GM18873 (cell line): ENCODE results near the gene CD274.
"Not testable (repeated sequence)": the region's sequence is repeated elsewhere in the genome, so short reads cannot be mapped to it uniquely, and the experiment has no call there.

Source experiments
- ATAC-seq: cut with Tn5 transposase; IDR thresholded peaks from one replicate; pipeline ENCODE4 v1.9.1; 2021; ENCODE audit warnings: mild to moderate bottlenecking, moderate library complexity, moderate number of reproducible peaks; ENCODE audit not compliant: unreplicated experiment, low FRiP score

The CD274 gene

GRCh38 chr9:5493679-5494511 is 43.6 kb downstream of the CD274 start:
- ATAC-seq, result peak; percentile 86

GRCh38 chr9:5494765-5495164 is 44.4 kb downstream of the CD274 start:
- ATAC-seq, result not testable (repeated sequence)

DNA sequence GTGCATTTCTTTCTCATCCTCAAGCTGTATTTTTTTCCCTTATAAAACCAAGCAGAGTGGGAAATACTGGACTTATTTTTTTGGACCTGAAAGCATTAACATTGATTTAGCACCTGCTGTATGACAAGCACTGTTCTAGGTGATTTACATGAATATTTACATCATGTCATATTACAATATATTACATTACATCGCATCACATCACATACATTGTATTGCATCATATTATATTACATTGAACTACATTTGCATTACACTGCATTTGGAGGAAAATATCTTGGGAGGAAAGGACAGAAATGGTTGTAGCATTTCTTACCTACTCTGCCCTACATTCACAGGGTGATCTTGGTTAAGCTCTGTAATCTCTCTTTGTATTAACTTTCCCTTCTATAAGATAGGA is 48.8 kb downstream of the CD274 start:
- ATAC-seq, result no peak

DNA sequence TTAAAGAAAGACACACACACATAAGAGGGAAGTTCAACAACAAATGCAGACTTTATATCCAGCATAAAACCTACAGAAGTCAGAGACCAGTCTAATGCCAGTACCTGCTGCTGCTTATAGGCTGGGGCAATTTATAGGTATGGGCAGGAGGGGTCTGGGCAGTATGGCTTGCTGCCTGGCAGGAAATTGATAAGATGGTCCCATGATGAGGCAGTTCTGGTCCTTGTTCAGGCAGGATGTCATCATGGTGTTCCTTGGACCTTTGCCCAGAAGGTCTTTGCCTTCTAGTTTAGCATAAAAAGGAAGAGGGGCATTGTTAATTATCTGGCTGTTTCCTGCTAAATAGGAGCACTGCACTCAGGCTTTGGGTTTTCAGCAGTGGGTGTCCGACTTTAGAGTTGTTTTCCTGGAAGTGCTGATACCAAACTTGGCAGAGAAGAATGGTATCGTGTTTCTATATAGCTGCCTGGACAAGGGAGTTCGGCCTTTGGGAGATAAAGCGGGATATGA is 49.6 kb downstream of the CD274 start:
- no peak for ATAC-seq

DNA sequence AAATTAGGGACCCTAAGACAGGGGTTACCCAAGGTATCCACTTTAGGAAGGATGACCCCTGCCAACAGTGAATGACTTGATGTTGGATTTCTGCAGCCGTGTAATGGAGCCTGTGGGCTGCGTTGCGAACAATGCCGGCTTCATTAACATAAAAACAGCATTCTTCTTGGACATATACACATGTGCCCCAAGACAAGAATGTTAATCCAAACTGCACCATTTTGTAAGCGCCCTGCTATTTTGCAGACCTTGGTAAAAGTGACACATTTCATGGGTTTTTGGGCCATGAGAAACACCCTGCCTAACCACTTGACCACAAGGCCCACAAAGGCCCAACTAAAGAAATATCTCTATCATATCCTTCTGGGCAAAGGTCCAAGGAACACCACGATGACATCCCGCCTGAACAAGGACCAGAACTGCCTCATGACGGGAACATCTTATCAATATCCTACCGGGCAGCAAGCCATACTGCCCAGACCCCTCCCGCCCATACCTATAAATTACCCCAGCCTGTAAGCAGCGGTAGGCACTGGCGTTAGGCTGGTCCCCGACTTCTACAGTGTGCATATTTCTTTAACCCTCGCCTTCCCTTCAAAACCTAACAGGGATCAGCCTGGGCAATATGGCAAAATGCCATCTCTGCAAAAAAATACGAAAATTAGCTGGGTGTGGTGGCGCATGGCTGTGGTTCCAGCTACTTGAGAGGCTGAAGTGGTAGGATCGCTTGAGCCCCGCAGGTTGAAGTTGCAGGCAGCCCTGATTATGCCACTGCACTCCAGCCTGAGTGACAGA is 50.3 kb downstream of the CD274 start:
- no peak for ATAC-seq

DNA sequence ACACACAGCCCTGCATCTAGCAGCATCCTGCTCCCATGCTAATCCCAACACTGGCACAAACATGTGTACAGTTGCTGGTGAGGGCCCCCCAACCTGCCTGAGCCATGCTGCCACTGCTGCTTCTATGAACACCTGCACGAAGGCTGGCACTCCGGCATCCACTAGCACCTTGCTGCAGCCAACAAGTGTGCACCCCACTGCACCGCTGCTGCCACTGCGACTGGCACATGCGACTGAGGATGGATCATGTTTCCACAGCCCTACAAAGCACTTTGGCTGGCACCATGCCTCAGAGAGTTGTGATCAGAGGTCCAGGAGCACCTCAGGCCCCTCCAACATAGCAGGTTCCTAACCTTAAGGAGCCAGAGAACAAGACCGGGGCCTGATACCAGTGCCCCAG is 52.2 kb downstream of the CD274 start:
- ATAC-seq, result no peak

DNA sequence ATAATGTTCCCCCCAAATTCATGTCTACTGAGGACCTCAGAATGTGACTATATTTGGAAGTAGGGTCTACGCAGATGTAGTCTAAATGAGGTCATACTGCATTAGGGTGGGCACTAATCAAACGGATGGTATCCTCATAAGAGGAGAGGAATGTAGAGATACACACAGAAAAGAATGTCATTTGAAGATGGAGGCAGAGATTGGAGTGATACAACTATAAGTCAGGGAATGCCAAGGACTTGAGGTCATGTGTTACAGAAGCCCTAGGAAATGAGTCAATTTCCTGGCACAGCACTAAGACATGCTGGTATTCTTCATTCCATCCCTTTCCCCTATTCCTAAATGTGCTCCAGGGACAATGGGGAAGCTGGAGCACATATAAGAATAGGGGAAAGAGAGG is 59.2 kb downstream of the CD274 start:
- ATAC-seq, result no peak

DNA sequence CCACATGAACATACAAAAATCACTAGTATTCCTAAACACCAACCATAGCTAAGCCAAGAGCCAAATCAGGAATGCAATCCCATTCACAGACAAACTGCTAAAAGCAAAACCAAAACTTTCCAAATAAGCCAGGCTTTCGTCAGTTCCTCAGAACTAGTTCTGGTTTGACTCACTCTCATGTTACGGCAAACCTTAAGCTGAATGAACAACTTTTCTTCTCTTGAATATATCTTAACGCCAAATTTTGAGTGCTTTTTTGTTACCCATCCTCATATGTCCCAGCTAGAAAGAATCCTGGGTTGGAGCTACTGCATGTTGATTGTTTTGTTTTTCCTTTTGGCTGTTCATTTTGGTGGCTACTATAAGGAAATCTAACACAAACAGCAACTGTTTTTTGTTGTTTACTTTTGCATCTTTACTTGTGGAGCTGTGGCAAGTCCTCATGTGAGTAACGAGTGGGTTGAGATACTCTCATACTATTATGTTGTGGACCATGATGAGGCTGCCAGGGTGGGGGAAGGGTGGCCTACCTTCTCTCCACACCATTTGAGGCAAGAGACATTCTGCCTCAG is 60.1 kb downstream of the CD274 start, which contains the start of gene PDCD1LG2:
PDCD1LG2 (plus strand) TSS at position 172 of the 572 bp plus-strand sequence. CDS start 12,016 bp downstream, outside the sequence.
- ATAC-seq, result peak; percentile 63

- ATAC-seq, result no peak
Observed at GRCh38 chr9:5510989-5511388, 60.6 kb downstream of the CD274 start.

DNA sequence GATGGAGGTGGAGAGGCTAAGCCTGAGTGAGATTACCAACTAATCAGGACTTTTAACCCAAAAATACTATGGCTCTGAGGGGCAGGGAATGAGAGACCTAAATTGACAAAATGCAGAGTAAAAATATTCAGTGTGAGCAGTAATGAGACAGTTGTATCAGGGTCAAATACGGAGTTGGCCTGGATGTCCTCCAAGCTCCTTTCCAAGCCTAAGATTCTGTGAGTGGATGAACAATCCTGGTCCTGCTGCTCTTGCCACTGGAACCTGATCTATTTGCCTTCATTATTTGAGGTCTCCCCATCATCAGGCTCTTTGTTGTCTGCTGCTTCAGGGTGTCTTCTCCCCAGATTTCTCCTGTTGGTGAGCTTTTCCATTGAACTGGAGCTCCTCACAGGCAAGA is 61.1 kb downstream of the CD274 start:
- ATAC-seq, result no peak

DNA sequence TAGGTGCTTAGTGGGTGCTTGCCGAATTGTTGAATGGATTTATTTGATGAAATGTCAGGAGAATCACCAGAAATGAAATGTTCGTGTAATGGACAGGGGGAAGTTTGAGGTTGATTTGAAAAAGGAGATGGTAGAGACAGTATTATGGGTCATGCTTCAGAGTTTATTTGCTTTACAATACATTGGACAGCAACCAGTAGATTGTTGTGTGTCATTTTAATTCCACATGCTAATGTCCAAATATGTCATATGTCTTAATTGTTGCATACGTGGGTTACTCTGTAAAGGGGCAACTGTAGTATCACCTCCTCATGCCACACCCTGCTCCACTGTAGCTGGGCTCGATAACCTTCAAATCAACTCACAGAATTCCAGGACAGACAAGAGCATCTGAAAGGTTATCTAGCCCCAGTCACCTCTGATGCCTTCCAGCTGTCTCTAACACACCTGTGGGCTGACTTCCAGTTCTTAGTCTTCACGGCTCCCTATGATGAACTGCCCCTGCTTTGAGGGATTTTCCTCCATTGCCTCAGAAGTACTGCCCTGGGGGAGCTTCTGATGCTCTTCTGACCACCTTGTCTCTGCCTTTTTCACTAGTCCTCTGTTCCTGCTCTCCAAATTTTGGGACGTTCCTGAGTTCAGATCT is 61.7 kb downstream of the CD274 start:
- ATAC-seq, result no peak

GRCh38 chr9:5512658-5513452 is 62.5 kb downstream of the CD274 start:
- ATAC-seq, result no peak

DNA sequence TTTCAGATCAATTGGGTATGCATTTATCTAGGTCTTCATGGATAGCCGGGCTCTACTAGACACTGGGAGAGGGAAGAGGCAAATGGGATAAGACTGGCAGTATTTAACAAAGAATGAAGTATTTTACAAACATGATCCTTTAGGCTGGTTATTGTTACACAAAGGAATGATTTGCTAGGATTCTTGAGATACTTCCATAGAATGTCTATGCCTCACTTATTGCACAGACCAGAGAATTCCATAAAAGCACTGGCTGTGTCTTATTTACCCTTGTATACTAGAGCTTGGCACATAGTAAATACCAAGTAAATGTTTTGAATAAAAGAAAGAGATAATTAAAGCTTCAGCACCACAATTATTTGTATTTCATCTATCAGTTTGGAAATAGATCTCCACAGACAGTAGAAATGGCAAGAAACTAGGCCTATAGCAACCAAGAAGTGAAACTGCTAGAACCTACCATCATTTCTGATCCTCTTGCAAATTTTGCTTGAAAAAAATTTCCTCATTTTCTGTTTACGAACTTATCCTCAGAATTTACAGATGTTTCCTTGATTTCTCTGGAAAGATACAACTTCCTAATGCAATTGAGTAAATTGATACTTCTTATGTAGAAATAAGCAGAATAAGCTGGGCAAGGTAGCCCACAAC is 63.7 kb downstream of the CD274 start:
- no peak for ATAC-seq

GRCh38 chr9:5514617-5515260 is 64.4 kb downstream of the CD274 start:
- ATAC-seq, result no peak

DNA sequence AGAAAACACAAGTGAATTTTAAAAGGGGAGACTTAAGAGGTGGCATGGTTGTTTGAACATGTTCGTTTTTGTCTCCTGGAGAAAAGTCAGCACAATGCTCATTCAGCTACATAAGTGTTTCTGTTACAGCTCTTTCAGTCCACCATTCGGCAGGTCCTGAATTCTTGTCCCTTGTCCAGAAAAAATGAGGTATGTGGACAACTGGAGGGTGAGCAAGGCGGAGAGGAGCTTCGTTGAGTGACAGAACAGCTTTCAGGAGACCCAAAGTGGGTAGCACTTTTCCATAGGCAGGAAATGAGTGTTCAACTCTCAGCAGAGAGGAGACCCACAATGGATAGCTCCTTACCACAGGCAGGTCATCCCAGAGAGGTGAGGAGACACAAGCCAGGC is 64.9 kb downstream of the CD274 start:
- no peak for ATAC-seq

DNA sequence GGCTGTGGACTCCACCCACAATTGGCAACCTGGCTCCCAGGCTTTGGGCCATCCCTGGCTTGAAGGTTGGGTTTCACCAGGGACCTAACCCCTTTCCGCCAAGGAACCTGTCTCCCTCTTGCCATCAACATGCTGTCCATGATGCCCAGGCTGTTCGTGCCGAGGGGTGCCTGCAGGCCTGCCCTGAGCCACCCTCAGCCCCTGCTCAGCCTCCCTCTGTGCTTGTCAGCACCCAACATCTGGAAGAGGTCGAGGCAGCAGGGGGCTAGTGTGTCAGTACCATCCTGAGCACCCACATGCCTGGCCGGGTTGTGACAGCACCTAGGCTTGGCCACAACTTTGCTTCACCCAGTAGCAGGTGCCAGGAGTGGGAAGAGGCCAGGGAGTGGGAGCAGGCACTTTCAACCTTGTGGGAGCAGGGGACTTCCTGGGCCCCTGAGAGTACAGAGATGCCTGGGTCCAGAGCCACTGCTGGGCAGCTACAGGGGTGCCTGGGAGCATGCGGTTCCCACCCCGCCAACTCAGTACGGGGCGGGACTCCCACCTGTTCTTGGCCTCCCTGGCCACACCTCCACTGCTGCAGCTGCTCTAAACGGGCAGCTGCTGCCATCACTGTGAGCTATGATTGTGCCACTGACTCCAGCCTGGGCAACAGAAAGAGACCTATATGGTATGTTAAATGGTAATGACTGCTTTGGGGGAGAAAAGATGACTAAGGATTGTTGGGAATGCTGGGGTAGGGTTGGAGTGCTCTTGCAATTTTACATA is 66.3 kb downstream of the CD274 start:
- no peak for ATAC-seq

DNA sequence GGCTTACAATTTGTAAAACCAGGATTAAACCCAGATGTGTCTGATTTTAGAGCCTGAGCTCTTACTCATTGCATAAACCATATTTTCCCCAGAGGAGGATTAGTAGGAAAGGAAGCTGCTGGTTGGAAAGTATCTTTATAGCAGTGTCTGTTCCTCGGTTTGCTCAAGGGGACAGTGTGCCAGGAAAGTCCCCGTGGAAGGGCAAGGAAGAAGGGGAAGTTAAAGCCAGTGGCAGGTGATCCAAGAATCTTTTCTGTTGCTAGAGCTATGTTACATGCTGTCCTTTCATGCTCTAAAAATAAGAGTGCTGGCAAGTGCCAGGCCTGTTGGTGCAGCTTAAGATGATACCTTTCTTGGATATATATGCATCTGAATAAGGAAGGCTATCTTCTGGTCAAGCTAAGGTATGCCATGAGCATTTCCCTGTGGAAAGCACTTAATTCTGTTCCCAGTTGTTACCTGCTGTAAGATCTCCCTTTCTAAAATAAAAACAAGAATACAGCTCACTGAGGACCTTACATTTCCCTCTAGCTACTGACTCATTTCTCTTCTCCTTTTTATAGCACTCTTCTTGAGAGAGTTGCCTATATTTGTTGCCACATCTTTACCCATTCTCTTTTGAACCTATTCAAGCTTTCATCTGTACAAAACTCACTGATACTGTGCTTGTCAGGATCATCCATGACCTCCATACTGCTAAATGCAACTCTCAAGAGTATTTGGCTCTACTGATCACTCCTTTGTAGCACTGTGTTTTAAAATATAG is 68.0 kb downstream of the CD274 start:
- peak; percentile 61 for ATAC-seq
